Measurements from ENCODE around the gene PTPRK. TPM values are rescaled to one million over a fixed set of nuclear protein-coding genes. Genes with fewer than 3 reads are reported as not detected.

The PTPRK gene
- polyA plus RNA-seq, 1 donor (not counting 4 experiments of a cell fraction or from before 2014, with no cell fraction given) = 52.7 TPM

DNA sequence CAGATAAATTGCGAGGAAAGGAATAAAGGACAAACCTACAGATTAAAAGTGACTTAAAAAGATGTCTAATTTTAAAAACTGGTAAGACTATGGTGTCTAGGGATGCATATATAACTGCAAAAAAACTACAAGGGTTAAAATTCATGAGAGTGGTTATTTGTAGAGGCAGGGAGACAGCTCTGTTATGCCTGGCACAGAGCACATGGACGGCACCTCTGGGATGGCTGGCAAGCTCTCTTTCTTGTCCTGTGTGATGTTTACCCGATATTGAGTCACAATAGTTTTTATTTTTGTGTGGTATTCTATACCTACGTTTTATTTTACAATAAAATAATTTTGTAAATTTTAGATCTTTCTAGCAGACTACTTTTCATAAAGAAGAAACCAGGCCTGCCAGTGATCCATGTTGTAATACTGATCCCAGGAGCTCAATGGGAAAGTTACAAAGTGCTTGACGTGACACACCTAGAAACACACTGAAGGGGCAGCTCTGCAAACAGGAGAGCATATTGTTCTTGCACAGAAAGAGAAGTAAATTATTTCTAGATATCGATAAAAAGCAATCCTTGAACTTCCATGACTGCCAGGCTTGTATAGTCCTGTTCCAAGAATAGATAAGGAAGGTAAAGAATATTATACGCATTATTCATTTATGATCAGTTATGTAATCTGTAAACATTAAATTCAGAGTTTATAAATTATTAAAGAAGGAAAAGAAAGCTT is 290.0 kb downstream of the PTPRK start:
- TF ChIP-seq, protein P1, sequence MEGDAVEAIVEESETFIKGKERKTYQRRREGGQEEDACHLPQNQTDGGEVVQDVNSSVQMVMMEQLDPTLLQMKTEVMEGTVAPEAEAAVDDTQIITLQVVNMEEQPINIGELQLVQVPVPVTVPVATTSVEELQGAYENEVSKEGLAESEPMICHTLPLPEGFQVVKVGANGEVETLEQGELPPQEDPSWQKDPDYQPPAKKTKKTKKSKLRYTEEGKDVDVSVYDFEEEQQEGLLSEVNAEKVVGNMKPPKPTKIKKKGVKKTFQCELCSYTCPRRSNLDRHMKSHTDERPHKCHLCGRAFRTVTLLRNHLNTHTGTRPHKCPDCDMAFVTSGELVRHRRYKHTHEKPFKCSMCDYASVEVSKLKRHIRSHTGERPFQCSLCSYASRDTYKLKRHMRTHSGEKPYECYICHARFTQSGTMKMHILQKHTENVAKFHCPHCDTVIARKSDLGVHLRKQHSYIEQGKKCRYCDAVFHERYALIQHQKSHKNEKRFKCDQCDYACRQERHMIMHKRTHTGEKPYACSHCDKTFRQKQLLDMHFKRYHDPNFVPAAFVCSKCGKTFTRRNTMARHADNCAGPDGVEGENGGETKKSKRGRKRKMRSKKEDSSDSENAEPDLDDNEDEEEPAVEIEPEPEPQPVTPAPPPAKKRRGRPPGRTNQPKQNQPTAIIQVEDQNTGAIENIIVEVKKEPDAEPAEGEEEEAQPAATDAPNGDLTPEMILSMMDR (optimal IDR thresholded peaks at IDR 0.05 in 1 of 3, IDR thresholded peaks at IDR 0.05 in 1 of 3, conservative IDR thresholded peaks at IDR 0.05 in 1 of 3; ENCODE audit: extremely low read depth in 1 of 3, insufficient read depth in 2 of 3, low read length in 3 of 3) = no peak
- no peak for TF ChIP-seq EZH2 (IDR thresholded peaks at IDR 0.05; ENCODE audit: low read length)
- H3K4me3 ChIP-seq (ENCODE audit: control insufficient read depth in 2 of 3, extremely low read depth in 1 of 3, insufficient read depth in 2 of 3, low read depth in 1 of 3, low read length in 3 of 3) = no peak overlapping the region
- no peaks in the 10 kb centered on the region for H3K27me3 ChIP-seq (ENCODE audit: control insufficient read depth, extremely low read depth, insufficient read depth, low read length)
- no peaks in the 10 kb centered on the region for H3K36me3 ChIP-seq (ENCODE audit: control insufficient read depth in 2 of 2, extremely low read depth in 1 of 2, insufficient read depth in 2 of 2, low read length in 2 of 2)
- DNase-seq (ENCODE audit: low read depth, low spot score) (no peak), FAIRE-seq (no peak)
- no peak overlapping the region for H3K4me2 ChIP-seq (ENCODE audit: control insufficient read depth, extremely low read depth, insufficient read depth, low read depth, low read length)
- H3K79me2 ChIP-seq (ENCODE audit: control insufficient read depth, insufficient read depth, low read length) = peaks cover 3% of the 10 kb centered on the region
- no peaks in the 10 kb centered on the region for H3K9me1 ChIP-seq (ENCODE audit: control insufficient read depth, extremely low read depth, insufficient read depth, low read length)
- H3K9me3 ChIP-seq (ENCODE audit: control insufficient read depth, low read depth, low read length) = no peaks in the 10 kb centered on the region
- H3K4me1 ChIP-seq (ENCODE audit: control insufficient read depth, extremely low read depth, insufficient read depth, low read length) = peaks cover 16% of the 10 kb centered on the region
- H2AFZ ChIP-seq (ENCODE audit: control insufficient read depth, low read length) = no peak overlapping the region
- dilution Hi-C loops (cut with MboI; ENCODE audit: extremely low pct_ligation_motif_present, low sequenced_read_pairs) = no loop called here
- H3K27ac ChIP-seq (ENCODE audit: control insufficient read depth, insufficient read depth, low read length) = no peak overlapping the region
- no peak overlapping the region for H3K9ac ChIP-seq (ENCODE audit: control insufficient read depth, extremely low read depth, insufficient read depth, low read length)
- H4K20me1 ChIP-seq (ENCODE audit: control insufficient read depth, extremely low read depth, insufficient read depth, low read length) = no peaks in the 10 kb centered on the region

DNA sequence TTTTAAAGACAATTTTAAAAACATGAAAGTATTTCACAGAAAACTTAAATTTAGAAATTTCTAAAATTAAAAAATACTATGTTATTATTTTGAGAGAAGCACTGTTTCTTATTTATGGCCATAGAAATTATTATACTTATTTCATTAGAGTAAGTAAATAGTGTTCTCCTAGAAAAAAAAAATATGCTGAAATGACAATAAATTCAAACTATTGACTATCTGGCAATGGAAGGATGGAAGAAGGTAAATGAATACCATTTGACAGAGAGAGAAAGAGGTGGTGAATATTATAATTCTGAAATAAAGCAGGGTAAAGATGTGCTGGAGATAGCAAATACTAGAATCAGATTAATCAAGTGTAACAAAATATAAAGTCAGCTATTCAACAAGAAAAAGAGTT is 294.8 kb downstream of the PTPRK start:
- no peaks in the 10 kb centered on the region for H4K20me1 ChIP-seq (ENCODE audit: control insufficient read depth, extremely low read depth, insufficient read depth, low read length)
- no peaks in the 10 kb centered on the region for H3K36me3 ChIP-seq (ENCODE audit: control insufficient read depth in 2 of 2, extremely low read depth in 1 of 2, insufficient read depth in 2 of 2, low read length in 2 of 2)
- H3K9ac ChIP-seq (ENCODE audit: control insufficient read depth, extremely low read depth, insufficient read depth, low read length) = no peak overlapping the region
- no peak overlapping the region for H3K27ac ChIP-seq (ENCODE audit: control insufficient read depth, insufficient read depth, low read length)
- no peak overlapping the region for H3K4me3 ChIP-seq (ENCODE audit: control insufficient read depth in 2 of 3, extremely low read depth in 1 of 3, insufficient read depth in 2 of 3, low read depth in 1 of 3, low read length in 3 of 3)
- no peaks in the 10 kb centered on the region for H3K27me3 ChIP-seq (ENCODE audit: control insufficient read depth, extremely low read depth, insufficient read depth, low read length)
- peaks cover 12% of the 10 kb centered on the region for H3K4me1 ChIP-seq (ENCODE audit: control insufficient read depth, extremely low read depth, insufficient read depth, low read length)
- TF ChIP-seq, protein P1 (optimal IDR thresholded peaks at IDR 0.05 in 1 of 3, IDR thresholded peaks at IDR 0.05 in 1 of 3, conservative IDR thresholded peaks at IDR 0.05 in 1 of 3; ENCODE audit: extremely low read depth in 1 of 3, insufficient read depth in 2 of 3, low read length in 3 of 3) = no peak
- TF ChIP-seq EZH2 (IDR thresholded peaks at IDR 0.05; ENCODE audit: low read length) = no peak
- H3K9me3 ChIP-seq (ENCODE audit: control insufficient read depth, low read depth, low read length) = no peaks in the 10 kb centered on the region
- H3K79me2 ChIP-seq (ENCODE audit: control insufficient read depth, insufficient read depth, low read length) = peaks cover 6% of the 10 kb centered on the region
- no peak overlapping the region for H2AFZ ChIP-seq (ENCODE audit: control insufficient read depth, low read length)
- no peak for DNase-seq (ENCODE audit: low read depth, low spot score)
- no peaks in the 10 kb centered on the region for H3K9me1 ChIP-seq (ENCODE audit: control insufficient read depth, extremely low read depth, insufficient read depth, low read length)
- no peak for FAIRE-seq
- dilution Hi-C loops (cut with MboI; ENCODE audit: extremely low pct_ligation_motif_present, low sequenced_read_pairs) = no loop called here
- no peak overlapping the region for H3K4me2 ChIP-seq (ENCODE audit: control insufficient read depth, extremely low read depth, insufficient read depth, low read depth, low read length)

Measured in keratinocyte (primary cell).